GM12878 (cell line): Measurements from ENCODE around the gene KCNC4. TPM values are rescaled to one million over a fixed set of nuclear protein-coding genes. Genes with fewer than 3 reads are reported as not detected.

Experiments used
- ATAC-seq: fragments of 200-7000 bp; cut with Tn5 transposase; 3 replicates; pipeline ENCODE4 v1.9.1; 2020; ENCODE audit warnings: mild to moderate bottlenecking, moderate library complexity
- BruUV-seq: library from RNA; stranded (reverse); fragments of 400-500 nt; replicated peaks from 2 replicates; lab custom pipeline; 2021; lab: Mats Ljungman, UMichigan
- CTCF ChIA-PET: fragments of 300-600 bp; sonication (Branson Sonifier 250); formaldehyde crosslinking; extraction: SDS; loops from one replicate; lab custom pipeline; 2021; ENCODE audit warnings: inconsistent platforms; lab: Yijun Ruan, JAX
- POLR2A ChIA-PET: fragments of 350-600 bp; formaldehyde crosslinking; extraction: SDS; loops from one replicate; lab custom pipeline; 2021; ENCODE audit warnings: inconsistent platforms; lab: Charles Lee
- RAD21 ChIA-PET: fragments of 300-600 bp; sonication (Branson Sonifier 250); formaldehyde crosslinking; loops from one replicate; lab custom pipeline; 2023; ENCODE audit warnings: antibody characterized with exemption; ENCODE audit not compliant: unreplicated experiment; lab: Charles Lee
- SMC1A ChIA-PET: fragments of 300-600 bp; sonication (Branson Sonifier 250); formaldehyde crosslinking; loops from one replicate; lab custom pipeline; 2023; ENCODE audit not compliant: unreplicated experiment, uncharacterized antibody; lab: Charles Lee
- DNase-seq: peaks from one replicate; pipeline ENCODE4 v3.0.0-alpha.2; 2011; ENCODE audit warnings: low read depth, low spot score
- FAIRE-seq: peaks from 3 replicates; lab custom pipeline; 2011; peaks lifted over from hg19 to GRCh38; lab: Jason Lieb, UNC
- H2AFZ ChIP-seq: 2 replicates; pipeline ENCODE4 v1.6.0; 2011; ENCODE audit warnings: low read depth, low read length, control low read depth; ENCODE audit not compliant: control insufficient read depth
- H3K27ac ChIP-seq: 2 replicates; pipeline ENCODE4 v1.5.1; 2011; ENCODE audit warnings: control low read depth; ENCODE audit not compliant: control insufficient read depth, insufficient read depth
- H3K27me3 ChIP-seq, 2 experiments: replicated peaks in 1 of 2; 2 replicates each; pipeline versions ENCODE4 v1.6.0 to v1.6.1; 2011; ENCODE audit warnings: low read length in 1 of 2; ENCODE audit not compliant: control insufficient read depth in 2 of 2, insufficient read depth in 2 of 2
- H3K36me3 ChIP-seq, 2 experiments: 2 replicates each; pipeline ENCODE4 v1.5.1; 2011; ENCODE audit warnings: low read length in 1 of 2; ENCODE audit not compliant: control insufficient read depth in 2 of 2, insufficient read depth in 2 of 2
- H3K4me1 ChIP-seq: 2 replicates; pipeline ENCODE4 v1.6.1; 2011; ENCODE audit warnings: mild to moderate bottlenecking, low read length, moderate library complexity, mixed read lengths; ENCODE audit not compliant: control insufficient read depth, insufficient read depth
- H3K4me2 ChIP-seq: 2 replicates; pipeline ENCODE4 v1.6.0; 2011; ENCODE audit warnings: control low read depth; ENCODE audit not compliant: control insufficient read depth, insufficient read depth
- H3K4me3 ChIP-seq: fragments of 200-600 bp; sonication (generic); 2 replicates; pipeline ENCODE4 v1.5.1; 2016
- H3K79me2 ChIP-seq: 2 replicates; pipeline ENCODE4 v1.6.0; 2011; ENCODE audit warnings: low read length; ENCODE audit not compliant: control insufficient read depth, insufficient read depth
- H3K9ac ChIP-seq: 2 replicates; pipeline ENCODE4 v1.8.0; 2011; ENCODE audit warnings: low read length, control low read depth, mixed read lengths; ENCODE audit not compliant: control insufficient read depth, insufficient read depth
- H3K9me3 ChIP-seq: replicated peaks from 3 replicates; pipeline ENCODE4 v1.5.1; 2011; ENCODE audit warnings: mild to moderate bottlenecking, low read length; ENCODE audit not compliant: control insufficient read depth, insufficient read depth
- H4K20me1 ChIP-seq: 2 replicates; pipeline ENCODE4 v1.6.0; 2011; ENCODE audit not compliant: control insufficient read depth, insufficient read depth
- E2F8 ChIP-seq: fragments of 450-650 bp; IDR thresholded peaks from 2 replicates; pipeline ENCODE4 v1.6.1; 2018; ENCODE audit warnings: mild to moderate bottlenecking, low read depth, moderate library complexity; ENCODE audit not compliant: partially characterized antibody
- FOXK2 ChIP-seq: fragments of 450-650 bp; IDR thresholded peaks from 2 replicates; pipeline ENCODE4 v1.6.1; 2017; ENCODE audit warnings: mild to moderate bottlenecking, moderate library complexity
- HDGF ChIP-seq: fragments of 450-650 bp; IDR thresholded peaks from 2 replicates; pipeline ENCODE4 v1.6.1; 2016; ENCODE audit warnings: antibody characterized with exemption
- IKZF2 ChIP-seq, 2 experiments: fragments of 450-650 bp; IDR thresholded peaks; 2 replicates each; pipeline ENCODE4 v1.6.1; 2017; ENCODE audit warnings: mild to moderate bottlenecking in 2 of 2, moderate library complexity in 2 of 2
- MEF2A ChIP-seq: IDR thresholded peaks from 2 replicates; pipeline ENCODE4 v1.6.1; 2011; ENCODE audit warnings: low read depth, mild to moderate bottlenecking, low read length, moderate library complexity; ENCODE audit not compliant: insufficient read depth
- MEF2B ChIP-seq: fragments of 450-650 bp; IDR thresholded peaks from 2 replicates; pipeline ENCODE4 v1.6.1; 2018; ENCODE audit warnings: mild to moderate bottlenecking, moderate library complexity; ENCODE audit not compliant: partially characterized antibody, poor library complexity, severe bottlenecking
- MLLT1 ChIP-seq: fragments of 450-650 bp; IDR thresholded peaks from 2 replicates; pipeline ENCODE4 v1.6.1; 2016; ENCODE audit warnings: mild to moderate bottlenecking
- NFYB ChIP-seq: IDR thresholded peaks from 2 replicates; pipeline ENCODE4 v1.6.1; 2011; ENCODE audit warnings: low read depth, mild to moderate bottlenecking, low read length, improper control_type of control experiment, moderate library complexity; ENCODE audit not compliant: insufficient read depth
- SIN3A ChIP-seq: IDR thresholded peaks from 2 replicates; pipeline ENCODE4 v1.6.1; 2012; ENCODE audit warnings: low read depth, low read length, improper control_type of control experiment
- TBL1XR1 ChIP-seq: IDR thresholded peaks from 2 replicates; pipeline ENCODE4 v1.6.1; 2012; ENCODE audit warnings: low read depth, low read length, improper control_type of control experiment
- TCF12 ChIP-seq: IDR thresholded peaks from 2 replicates; pipeline ENCODE4 v1.6.1; 2011; ENCODE audit warnings: low read depth, mild to moderate bottlenecking, low read length
- TCF7 ChIP-seq: IDR thresholded peaks from 2 replicates; pipeline ENCODE4 v1.6.1; 2014; ENCODE audit warnings: antibody characterized with exemption, borderline replicate concordance
- WGBS: methylation state at CpG from one replicate; pipeline ENCODE4 v1.1.6; 2016; ENCODE audit warnings: low lambda C conversion rate; ENCODE audit not compliant: insufficient replicate concordance, insufficient coverage; ENCODE audit errors: missing lambda C conversion rate; 5-methylcytosine and 5-hydroxymethylcytosine counted together
- in situ Hi-C: fragments of 300-500 bp; cut with MboI; formaldehyde crosslinking; loops from 9 replicates; pipeline ENCODE4 v1.14.3; 2018; ENCODE audit warnings: mixed read lengths
- intact Hi-C: fragments of 100-400 bp; cut with micrococcal nuclease; formaldehyde crosslinking; loops from one replicate; pipeline ENCODE4 v1.14.2; 2022; ENCODE audit not compliant: unreplicated experiment
- polyA plus RNA-seq, 11 experiments: library from polyadenylated mRNA; depleted of rRNA in 4 of 11; unstranded in 6 of 11; stranded (reverse) in 5 of 11; fragments of >200 nt; fragmentation: Nextera tagmentation in 4 of 11; fragmentation: Illumina TruSeq in 1 of 11; extraction: Ambion mirVana in 4 of 11; extraction: Trizol in 1 of 11; gene quantifications; 1 replicate in 1 of 11; 2 replicates in 10 of 11; pipeline versions ENCODE4 v1.2.1 to v1.2.3, GENCODE V29; 2011 to 2016; ENCODE audit warnings: inconsistent platforms in 2 of 11, missing spikeins in 2 of 11, low read depth in 1 of 11
- total RNA-seq, 4 experiments: library from RNA; depleted of rRNA in 3 of 4; stranded (reverse); fragments of >200 nt in 3 of 4; fragmentation: Illumina TruSeq in 1 of 4; extraction: Trizol in 1 of 4; gene quantifications; 2 replicates each; pipeline versions ENCODE4 v1.2.1 to v1.2.3, GENCODE V29; 2013 to 2021
- TF ChIP-seq, protein P1 (sequence below): fragments of 450-650 bp; IDR thresholded peaks from 2 replicates; pipeline ENCODE4 v1.6.1; 2016; ENCODE audit warnings: mild to moderate bottlenecking
- TF ChIP-seq, protein P2 (sequence below): fragments of 150-350 bp; IDR thresholded peaks from 2 replicates; pipeline ENCODE4 v1.6.1; 2014; ENCODE audit warnings: mild to moderate bottlenecking, low read depth, low read length
- TF ChIP-seq, protein P3 (sequence below): IDR thresholded peaks from 2 replicates; pipeline ENCODE4 v1.6.1; 2011; ENCODE audit warnings: mild to moderate bottlenecking, low read depth, low read length, moderate library complexity; ENCODE audit not compliant: insufficient replicate concordance

KCNC4 gene
- total and polyA plus RNA-seq, 10 of the 15 experiments (the other 5 are each of a cell fraction or from before 2014, with no cell fraction given): 0.06 to 1.7 (median 0.36) TPM

DNA sequence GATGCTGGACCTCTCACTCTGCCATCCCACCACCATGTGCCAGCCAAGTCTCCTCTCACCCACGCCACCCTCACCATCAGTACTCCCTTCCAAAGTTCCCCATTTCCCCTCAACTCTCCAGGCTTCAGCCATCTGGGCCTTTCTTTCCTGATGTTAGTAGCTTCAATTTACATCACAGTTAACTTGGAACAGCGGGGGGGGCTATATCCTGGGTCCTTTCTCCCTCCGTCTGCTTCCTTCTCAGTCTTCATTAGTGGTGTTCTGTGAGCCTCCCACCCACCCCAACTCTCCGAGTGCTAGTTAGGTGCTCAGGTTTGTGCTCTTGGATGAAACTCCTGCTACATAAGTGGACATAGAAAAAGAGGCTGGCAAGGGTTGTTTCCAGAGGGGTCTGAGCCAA is 31.9 kb downstream of the KCNC4 start:
- Histone ChIP-seq H3K4me2 (no peak overlapping the region), H3K27ac (no peak overlapping the region), H3K79me2 (no peaks in the 10 kb centered on the region), H3K27me3 (no peaks in the 10 kb centered on the region; a peak in 1 of 4 replicates), H3K9ac (no peak overlapping the region), H2AFZ (no peak overlapping the region), H3K9me3 (no peaks in the 10 kb centered on the region), H4K20me1 (no peaks in the 10 kb centered on the region), H3K36me3 (no peaks in the 10 kb centered on the region), H3K4me1 (peaks cover 23% of the 10 kb centered on the region), H3K4me3 (no peak overlapping the region)
- no TSS peak for BruUV-seq
- ChIA-PET CTCF (interaction anchor here (1.5 to 9.7 kb wide), 2 partner anchors 14 to 33 kb away, joined by 3 to 58 read pairs; no protein-coding TSS in a partner anchor), RAD21 (interaction anchor here (1.7 to 3.6 kb wide), 2 partner anchors 28 to 42 kb away, joined by 4 to 10 read pairs; no protein-coding TSS in a partner anchor), POLR2A (no interaction called here), SMC1A (interaction anchor here (1.8 kb wide), 1 partner anchor 10 kb away, joined by 4 read pairs; no protein-coding TSS in a partner anchor)
- ATAC-seq: no peak
- no peak for FAIRE-seq
- intact Hi-C loops (no loop called here), in situ Hi-C loops (no loop called here)
- WGBS: 69% methylated on average over 4 of the region's 4 CpGs
- DNase-seq: no peak
- TF ChIP-seq IKZF2 (IDR thresholded peaks at IDR 0.05) (no peak), MEF2B (no peak), MEF2A (no peak), MLLT1 (no peak), FOXK2 (no peak), HDGF (no peak), E2F8 (no peak), TBL1XR1 (no peak), TCF12 (no peak), NFYB (no peak), SIN3A (no peak), TCF7 (no peak)
- TF ChIP-seq, protein P1, sequence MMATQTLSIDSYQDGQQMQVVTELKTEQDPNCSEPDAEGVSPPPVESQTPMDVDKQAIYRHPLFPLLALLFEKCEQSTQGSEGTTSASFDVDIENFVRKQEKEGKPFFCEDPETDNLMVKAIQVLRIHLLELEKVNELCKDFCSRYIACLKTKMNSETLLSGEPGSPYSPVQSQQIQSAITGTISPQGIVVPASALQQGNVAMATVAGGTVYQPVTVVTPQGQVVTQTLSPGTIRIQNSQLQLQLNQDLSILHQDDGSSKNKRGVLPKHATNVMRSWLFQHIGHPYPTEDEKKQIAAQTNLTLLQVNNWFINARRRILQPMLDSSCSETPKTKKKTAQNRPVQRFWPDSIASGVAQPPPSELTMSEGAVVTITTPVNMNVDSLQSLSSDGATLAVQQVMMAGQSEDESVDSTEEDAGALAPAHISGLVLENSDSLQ: no peak
- TF ChIP-seq, protein P2, sequence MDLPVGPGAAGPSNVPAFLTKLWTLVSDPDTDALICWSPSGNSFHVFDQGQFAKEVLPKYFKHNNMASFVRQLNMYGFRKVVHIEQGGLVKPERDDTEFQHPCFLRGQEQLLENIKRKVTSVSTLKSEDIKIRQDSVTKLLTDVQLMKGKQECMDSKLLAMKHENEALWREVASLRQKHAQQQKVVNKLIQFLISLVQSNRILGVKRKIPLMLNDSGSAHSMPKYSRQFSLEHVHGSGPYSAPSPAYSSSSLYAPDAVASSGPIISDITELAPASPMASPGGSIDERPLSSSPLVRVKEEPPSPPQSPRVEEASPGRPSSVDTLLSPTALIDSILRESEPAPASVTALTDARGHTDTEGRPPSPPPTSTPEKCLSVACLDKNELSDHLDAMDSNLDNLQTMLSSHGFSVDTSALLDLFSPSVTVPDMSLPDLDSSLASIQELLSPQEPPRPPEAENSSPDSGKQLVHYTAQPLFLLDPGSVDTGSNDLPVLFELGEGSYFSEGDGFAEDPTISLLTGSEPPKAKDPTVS: no peak
- TF ChIP-seq, protein P3, sequence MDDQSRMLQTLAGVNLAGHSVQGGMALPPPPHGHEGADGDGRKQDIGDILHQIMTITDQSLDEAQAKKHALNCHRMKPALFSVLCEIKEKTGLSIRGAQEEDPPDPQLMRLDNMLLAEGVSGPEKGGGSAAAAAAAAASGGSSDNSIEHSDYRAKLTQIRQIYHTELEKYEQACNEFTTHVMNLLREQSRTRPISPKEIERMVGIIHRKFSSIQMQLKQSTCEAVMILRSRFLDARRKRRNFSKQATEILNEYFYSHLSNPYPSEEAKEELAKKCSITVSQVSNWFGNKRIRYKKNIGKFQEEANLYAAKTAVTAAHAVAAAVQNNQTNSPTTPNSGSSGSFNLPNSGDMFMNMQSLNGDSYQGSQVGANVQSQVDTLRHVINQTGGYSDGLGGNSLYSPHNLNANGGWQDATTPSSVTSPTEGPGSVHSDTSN: no peak
